ENCODE measurements around the gene GPBP1.

Gene GPBP1

DNA sequence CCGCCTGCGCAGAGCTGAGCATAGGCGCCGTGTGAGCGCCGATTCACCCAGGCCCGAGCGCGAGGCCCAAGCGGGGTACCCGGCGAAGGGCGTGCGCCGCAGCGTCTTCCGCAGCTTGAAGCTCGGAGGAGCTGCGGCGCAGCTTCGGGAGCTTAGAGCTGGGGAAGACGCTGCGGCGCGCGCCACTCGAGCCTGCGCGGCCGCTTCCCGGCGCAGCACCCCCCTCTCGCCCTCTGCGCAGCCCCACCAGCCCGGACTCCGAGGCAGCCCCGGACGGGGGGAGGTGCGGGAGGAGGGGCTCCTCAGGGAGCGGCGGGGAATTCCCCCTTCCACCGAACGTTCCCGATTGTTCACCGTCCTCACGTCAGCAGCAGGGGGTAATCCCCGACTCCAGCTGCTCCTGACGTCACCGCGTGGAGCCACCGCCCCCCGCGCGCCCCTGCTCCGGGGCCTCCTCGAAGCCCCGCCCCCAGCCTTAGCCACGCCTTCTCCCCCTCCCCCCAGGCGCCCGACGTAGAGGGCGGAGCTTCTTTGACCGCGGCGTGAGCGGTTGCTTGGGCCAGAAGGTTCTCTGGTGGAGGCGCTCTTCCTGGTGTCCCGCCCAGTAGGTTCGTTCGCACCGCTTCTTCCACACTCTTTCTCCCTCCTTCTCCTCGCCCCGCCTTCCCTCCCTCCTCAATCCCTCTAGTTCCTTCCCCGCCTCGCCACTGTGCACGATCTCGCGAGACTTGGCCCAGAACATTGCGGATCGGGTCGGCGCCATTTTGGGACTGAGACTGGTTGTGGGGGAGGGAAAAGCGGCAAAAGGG lies at the start of gene GPBP1:
Gene GPBP1, plus strand, starts transcription at position 741 of the 809 bp plus-strand sequence. CDS start 40,072 bp downstream, outside the sequence.
- Histone ChIP-seq H3K27me3 (replicated peaks; ENCODE audit: insufficient read depth, low read length) (no peaks in the 10 kb centered on the region), H3K4me1 (ENCODE audit: low read length) (peaks cover 5% of the 10 kb centered on the region), H3K36me3 (replicated peaks; ENCODE audit: insufficient read depth, low read length) (peaks cover 5% of the 10 kb centered on the region; the same call in 1 of the 2 replicates), H3K9ac (ENCODE audit: low read length) (peak within 1 kb of the TSS; percentile 100), H4K20me1 (ENCODE audit: insufficient read depth, low read length) (peaks cover 22% of the 10 kb centered on the region), H3F3A (ENCODE audit: insufficient read depth, low read length) (peaks cover 52% of the 10 kb centered on the region), H3K4me3 (ENCODE audit: low read length) (peak within 1 kb of the TSS; percentile 95), H3K9me2 (replicated peaks; ENCODE audit: insufficient read depth, low read length) (no peaks in the 10 kb centered on the region), H3K27ac (ENCODE audit: low read length) (peak within 1 kb of the TSS; percentile 92), H3K9me3 (replicated peaks; ENCODE audit: insufficient read depth, low read length) (no peaks in the 10 kb centered on the region), H3K79me2 (ENCODE audit: low read length) (peaks cover 47% of the 10 kb centered on the region), H3K4me2 (ENCODE audit: low read depth, low read length) (peak within 1 kb of the TSS; percentile 92), H2AFZ (ENCODE audit: low read length) (peak within 1 kb of the TSS; percentile 70)
- TF ChIP-seq EZH2phosphoT487 (IDR thresholded peaks at IDR 0.05; ENCODE audit: low read length) (no peak), EZH2 (optimal IDR thresholded peaks at IDR 0.05; ENCODE audit: low read depth, low read length) (no peak)
- TF ChIP-seq, protein P1, sequence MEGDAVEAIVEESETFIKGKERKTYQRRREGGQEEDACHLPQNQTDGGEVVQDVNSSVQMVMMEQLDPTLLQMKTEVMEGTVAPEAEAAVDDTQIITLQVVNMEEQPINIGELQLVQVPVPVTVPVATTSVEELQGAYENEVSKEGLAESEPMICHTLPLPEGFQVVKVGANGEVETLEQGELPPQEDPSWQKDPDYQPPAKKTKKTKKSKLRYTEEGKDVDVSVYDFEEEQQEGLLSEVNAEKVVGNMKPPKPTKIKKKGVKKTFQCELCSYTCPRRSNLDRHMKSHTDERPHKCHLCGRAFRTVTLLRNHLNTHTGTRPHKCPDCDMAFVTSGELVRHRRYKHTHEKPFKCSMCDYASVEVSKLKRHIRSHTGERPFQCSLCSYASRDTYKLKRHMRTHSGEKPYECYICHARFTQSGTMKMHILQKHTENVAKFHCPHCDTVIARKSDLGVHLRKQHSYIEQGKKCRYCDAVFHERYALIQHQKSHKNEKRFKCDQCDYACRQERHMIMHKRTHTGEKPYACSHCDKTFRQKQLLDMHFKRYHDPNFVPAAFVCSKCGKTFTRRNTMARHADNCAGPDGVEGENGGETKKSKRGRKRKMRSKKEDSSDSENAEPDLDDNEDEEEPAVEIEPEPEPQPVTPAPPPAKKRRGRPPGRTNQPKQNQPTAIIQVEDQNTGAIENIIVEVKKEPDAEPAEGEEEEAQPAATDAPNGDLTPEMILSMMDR (IDR thresholded peaks at IDR 0.05; ENCODE audit: low read length): no peak
- peak; percentile 98 for DNase-seq

- peak; percentile 16 for DNase-seq
- no peak overlapping the region for H2AFZ ChIP-seq (ENCODE audit: low read length)
These were observed 45.5 kb upstream of the GPBP1 start for GRCh38 chr5:57128325-57128724.

DNA sequence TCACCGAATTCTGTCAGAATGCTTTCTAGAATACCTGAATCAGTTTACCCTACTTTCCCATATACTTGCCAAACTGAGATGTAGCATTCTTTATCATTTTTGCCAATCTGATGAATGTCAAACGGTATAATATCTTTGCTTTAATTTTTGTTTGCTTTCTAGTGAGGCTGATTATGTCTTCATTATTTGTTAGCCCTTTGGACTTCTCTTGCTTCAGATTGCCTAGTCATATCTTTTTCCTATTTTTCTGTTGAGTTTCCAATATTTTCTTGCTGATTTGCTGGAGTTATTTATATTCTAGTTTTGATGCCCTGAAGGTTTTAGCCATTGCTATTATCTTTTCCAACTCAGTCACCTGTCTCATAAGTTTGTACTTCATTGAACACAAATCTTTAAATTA lies 40.3 kb upstream of the GPBP1 start:
- Histone ChIP-seq H3K4me3 (ENCODE audit: low read length) (no peak overlapping the region), H3K9me3 (replicated peaks; ENCODE audit: insufficient read depth, low read length) (no peaks in the 10 kb centered on the region), H4K20me1 (ENCODE audit: insufficient read depth, low read length) (no peaks in the 10 kb centered on the region), H3F3A (ENCODE audit: insufficient read depth, low read length) (no peaks in the 10 kb centered on the region), H2AFZ (ENCODE audit: low read length) (no peak overlapping the region), H3K27me3 (replicated peaks; ENCODE audit: insufficient read depth, low read length) (no peaks in the 10 kb centered on the region), H3K79me2 (ENCODE audit: low read length) (no peaks in the 10 kb centered on the region), H3K9ac (ENCODE audit: low read length) (no peak overlapping the region), H3K36me3 (replicated peaks; ENCODE audit: insufficient read depth, low read length) (no peaks in the 10 kb centered on the region), H3K27ac (ENCODE audit: low read length) (no peak overlapping the region), H3K9me2 (replicated peaks; ENCODE audit: insufficient read depth, low read length) (no peaks in the 10 kb centered on the region), H3K4me2 (ENCODE audit: low read depth, low read length) (no peak overlapping the region), H3K4me1 (ENCODE audit: low read length) (no peaks in the 10 kb centered on the region)
- no peak for DNase-seq
- TF ChIP-seq EZH2 (optimal IDR thresholded peaks at IDR 0.05; ENCODE audit: low read depth, low read length) (no peak), EZH2phosphoT487 (IDR thresholded peaks at IDR 0.05; ENCODE audit: low read length) (no peak)
- TF ChIP-seq, protein P1 (IDR thresholded peaks at IDR 0.05; ENCODE audit: low read length): no peak

More at GRCh38 chr5:57128325-57128724, 45.5 kb upstream of the GPBP1 start:
- Histone ChIP-seq H3K27me3 (replicated peaks; ENCODE audit: insufficient read depth, low read length) (no peaks in the 10 kb centered on the region), H3F3A (ENCODE audit: insufficient read depth, low read length) (no peaks in the 10 kb centered on the region), H3K4me2 (ENCODE audit: low read depth, low read length) (no peak overlapping the region), H4K20me1 (ENCODE audit: insufficient read depth, low read length) (no peaks in the 10 kb centered on the region), H3K27ac (ENCODE audit: low read length) (no peak overlapping the region), H3K9me3 (replicated peaks; ENCODE audit: insufficient read depth, low read length) (no peaks in the 10 kb centered on the region), H3K36me3 (replicated peaks; ENCODE audit: insufficient read depth, low read length) (no peaks in the 10 kb centered on the region), H3K4me1 (ENCODE audit: low read length) (0 out of 2 replicates have a peak, but pooled peaks cover 6% of the 10 kb centered on the region), H3K4me3 (ENCODE audit: low read length) (no peak overlapping the region), H3K9ac (ENCODE audit: low read length) (no peak overlapping the region), H3K9me2 (replicated peaks; ENCODE audit: insufficient read depth, low read length) (no peaks in the 10 kb centered on the region), H3K79me2 (ENCODE audit: low read length) (no peaks in the 10 kb centered on the region)
- no peak for TF ChIP-seq EZH2 (optimal IDR thresholded peaks at IDR 0.05; ENCODE audit: low read depth, low read length)
- TF ChIP-seq, protein P1 (IDR thresholded peaks at IDR 0.05; ENCODE audit: low read length): no peak
